NB4 (cell line): ENCODE data around the gene TNFSF13B.

ENCODE experiments used
- DNase-seq: peaks from one replicate; pipeline ENCODE4 v3.0.0; 2010; ENCODE audit warnings: low read depth
- H3K4me3 ChIP-seq: one replicate; pipeline ENCODE4 v1.5.1; 2011; ENCODE audit warnings: mild to moderate bottlenecking, low read depth, low read length, moderate library complexity
- MYC ChIP-seq: IDR thresholded peaks from 2 replicates; pipeline ENCODE4 v1.6.1; 2011; ENCODE audit warnings: low read depth, low read length
- POLR2A ChIP-seq: IDR thresholded peaks from 2 replicates; pipeline ENCODE4 v1.6.1; 2011; ENCODE audit warnings: mild to moderate bottlenecking; ENCODE audit not compliant: insufficient read length; ENCODE audit errors: extremely low read depth
- TF ChIP-seq, protein P1 (sequence below): IDR thresholded peaks from one replicate; pipeline ENCODE4 v1.5.1; 2012; ENCODE audit warnings: low read depth, low read length
- TF ChIP-seq, protein P2 (sequence below): IDR thresholded peaks from 2 replicates; pipeline ENCODE4 v1.6.1; 2011; ENCODE audit warnings: low read depth, low read length

Gene TNFSF13B

DNA sequence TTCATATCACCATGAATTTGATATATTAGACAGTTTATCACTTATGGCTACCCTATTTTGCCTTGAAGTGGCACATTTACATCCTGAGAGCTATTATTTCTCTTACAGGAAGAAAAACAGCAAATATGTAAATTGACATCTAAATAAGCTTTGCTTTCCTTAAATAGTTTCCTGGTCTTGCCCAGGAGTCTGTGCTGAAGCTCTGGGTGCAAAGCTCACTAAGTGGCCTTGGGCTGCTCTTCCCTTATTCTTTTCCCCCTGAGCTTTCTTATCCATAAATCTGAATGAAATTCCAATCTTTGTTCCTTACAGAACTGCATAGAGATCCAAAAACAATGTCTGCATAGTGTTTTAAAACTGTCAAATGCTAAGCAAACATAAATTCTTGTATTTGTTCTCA, 56.3 kb downstream of the TNFSF13B start:
- no peak overlapping the region for H3K4me3 ChIP-seq
- DNase-seq: no peak
- TF ChIP-seq, protein P1, sequence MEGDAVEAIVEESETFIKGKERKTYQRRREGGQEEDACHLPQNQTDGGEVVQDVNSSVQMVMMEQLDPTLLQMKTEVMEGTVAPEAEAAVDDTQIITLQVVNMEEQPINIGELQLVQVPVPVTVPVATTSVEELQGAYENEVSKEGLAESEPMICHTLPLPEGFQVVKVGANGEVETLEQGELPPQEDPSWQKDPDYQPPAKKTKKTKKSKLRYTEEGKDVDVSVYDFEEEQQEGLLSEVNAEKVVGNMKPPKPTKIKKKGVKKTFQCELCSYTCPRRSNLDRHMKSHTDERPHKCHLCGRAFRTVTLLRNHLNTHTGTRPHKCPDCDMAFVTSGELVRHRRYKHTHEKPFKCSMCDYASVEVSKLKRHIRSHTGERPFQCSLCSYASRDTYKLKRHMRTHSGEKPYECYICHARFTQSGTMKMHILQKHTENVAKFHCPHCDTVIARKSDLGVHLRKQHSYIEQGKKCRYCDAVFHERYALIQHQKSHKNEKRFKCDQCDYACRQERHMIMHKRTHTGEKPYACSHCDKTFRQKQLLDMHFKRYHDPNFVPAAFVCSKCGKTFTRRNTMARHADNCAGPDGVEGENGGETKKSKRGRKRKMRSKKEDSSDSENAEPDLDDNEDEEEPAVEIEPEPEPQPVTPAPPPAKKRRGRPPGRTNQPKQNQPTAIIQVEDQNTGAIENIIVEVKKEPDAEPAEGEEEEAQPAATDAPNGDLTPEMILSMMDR: no peak
- TF ChIP-seq MYC (no peak), POLR2A (no peak)
- TF ChIP-seq, protein P2, sequence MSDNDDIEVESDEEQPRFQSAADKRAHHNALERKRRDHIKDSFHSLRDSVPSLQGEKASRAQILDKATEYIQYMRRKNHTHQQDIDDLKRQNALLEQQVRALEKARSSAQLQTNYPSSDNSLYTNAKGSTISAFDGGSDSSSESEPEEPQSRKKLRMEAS: no peak

DNA sequence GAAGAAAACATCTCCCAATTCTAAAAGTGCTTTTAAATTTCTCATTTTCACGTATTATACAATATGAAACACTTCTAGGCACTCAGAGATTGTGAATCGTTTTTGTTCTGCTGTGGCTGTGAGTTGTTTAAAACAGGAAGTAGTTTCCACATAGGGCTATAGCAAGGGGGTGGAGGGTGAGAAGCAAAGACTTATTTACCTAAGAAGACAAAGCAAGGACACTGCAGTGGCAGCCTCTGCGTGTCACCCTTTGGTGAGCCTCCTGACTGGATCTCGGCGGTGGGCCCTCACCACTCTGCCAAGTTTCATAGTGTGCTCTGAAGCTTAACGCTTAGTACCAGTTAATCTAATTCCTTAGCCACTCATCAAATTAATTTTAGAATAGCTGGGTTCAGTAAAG, 56.8 kb downstream of the TNFSF13B start:
- peak; percentile 85 for DNase-seq
- H3K4me3 ChIP-seq: no peak overlapping the region
- TF ChIP-seq MYC: peak; percentile 45; the same call in 1 of the 2 replicates
- TF ChIP-seq, protein P1: no peak
- TF ChIP-seq, protein P2: no peak
- TF ChIP-seq POLR2A: no peak

DNA sequence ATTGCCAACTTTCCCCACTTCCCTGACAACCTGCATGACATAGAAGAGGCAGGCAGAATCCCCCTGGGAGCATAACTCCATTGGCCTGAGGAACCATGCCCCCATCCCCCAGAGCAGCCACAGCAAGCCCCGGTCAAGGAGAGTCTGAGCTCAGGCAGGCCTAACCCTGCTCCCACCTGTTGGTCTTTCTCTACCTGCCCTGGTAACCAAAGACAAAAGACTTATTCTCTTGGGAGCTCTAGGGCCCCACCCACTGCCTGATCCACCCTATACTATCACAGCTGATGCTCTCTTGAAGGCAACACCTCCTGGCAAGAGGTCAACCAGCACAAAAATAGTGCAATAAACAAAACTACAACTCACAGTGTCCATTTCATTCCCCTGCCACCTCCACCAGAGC, 59.3 kb downstream of the TNFSF13B start:
- no peak for DNase-seq
- TF ChIP-seq, protein P1: no peak
- TF ChIP-seq POLR2A: no peak
- TF ChIP-seq, protein P2: no peak
- no peak overlapping the region for H3K4me3 ChIP-seq

DNA sequence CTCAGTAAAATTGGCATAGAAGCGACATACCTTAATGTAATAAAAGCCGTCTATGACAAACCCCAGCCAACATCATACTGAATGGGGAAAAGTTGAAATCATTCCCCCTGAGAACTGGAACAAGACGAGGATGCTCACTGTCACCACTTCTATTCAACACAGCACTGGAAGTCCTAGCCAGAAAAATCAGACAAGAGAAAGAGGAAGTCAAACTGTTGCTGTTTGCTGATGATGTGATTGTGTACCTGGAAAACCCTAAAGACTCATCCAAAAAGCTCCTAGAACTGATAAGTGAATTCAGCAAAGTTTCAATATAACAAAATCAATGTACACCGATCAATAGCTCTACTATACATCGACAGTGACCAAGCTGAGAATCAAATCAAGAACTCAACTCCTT, 63.3 kb downstream of the TNFSF13B start:
- no peak for DNase-seq
- no peak for TF ChIP-seq POLR2A
- TF ChIP-seq, protein P1: no peak
- no peak for TF ChIP-seq MYC
- TF ChIP-seq, protein P2: no peak
- H3K4me3 ChIP-seq: no peak overlapping the region

DNA sequence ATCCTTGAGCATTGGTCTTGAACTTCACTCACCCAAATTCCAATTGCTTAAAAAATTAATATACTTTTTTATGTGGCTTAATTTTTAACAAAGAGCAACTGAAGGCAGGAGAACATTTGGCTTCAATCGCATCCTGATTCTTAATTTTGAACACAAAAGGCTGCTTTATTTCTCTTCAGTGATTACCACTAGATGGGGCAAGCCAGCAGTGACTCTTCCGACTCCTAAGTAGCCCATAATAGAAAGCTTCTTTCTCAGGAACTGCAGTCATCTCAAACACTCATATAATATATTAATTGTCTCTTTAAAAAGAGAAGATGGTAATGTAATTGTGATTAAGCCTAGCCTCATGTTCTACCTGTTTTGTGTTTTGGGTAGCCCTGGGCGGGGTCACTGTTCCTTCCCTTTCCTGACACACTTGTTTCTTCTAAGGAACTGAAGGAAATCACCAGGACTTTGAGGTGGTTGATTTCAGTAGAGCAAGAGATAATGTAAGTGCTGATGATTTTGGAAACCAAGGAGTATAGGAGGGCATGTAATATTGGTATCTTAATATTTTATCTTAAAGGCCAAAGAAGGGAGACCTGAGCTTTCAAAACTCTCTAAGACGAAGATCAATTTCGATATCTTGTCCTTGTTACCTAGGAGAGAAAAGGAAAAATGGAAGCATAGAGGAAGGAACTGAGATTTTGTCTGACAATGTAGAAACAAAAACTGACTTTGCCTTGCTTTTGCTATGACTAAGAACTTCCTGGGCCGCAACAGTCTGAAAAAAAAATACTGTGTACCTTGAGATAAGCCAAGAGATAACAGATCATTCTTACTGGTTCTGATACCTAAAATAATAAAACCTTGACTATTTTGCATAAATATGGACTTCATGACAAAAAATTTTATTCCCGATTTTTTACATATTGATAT, 73.1 kb downstream of the TNFSF13B start:
- peak; percentile 64 for DNase-seq
- TF ChIP-seq, protein P1: peak; percentile 62
- TF ChIP-seq, protein P2: no peak
- TF ChIP-seq MYC (no peak), POLR2A (no peak)
- H3K4me3 ChIP-seq: no peak overlapping the region
